Testis (tissue), 3 donors: ENCODE measurements around the gene PRXL2C. TPM values are rescaled to one million over a fixed set of nuclear protein-coding genes. Genes with fewer than 3 reads are reported as not detected.
"Not testable (repeated sequence)": the region's sequence is repeated elsewhere in the genome, so short reads cannot be mapped to it uniquely, and the experiment has no call there.

Source experiments
- DNase-seq: peaks from one replicate; pipeline ENCODE4 v3.0.0-alpha.2; 2019
- H3K27ac ChIP-seq, 2 donors: fragments of 200-600 bp; sonication (generic); one replicate each; pipeline ENCODE4 v1.5.1; 2019
- H3K27me3 ChIP-seq: fragments of 200-600 bp; sonication (generic); one replicate; pipeline ENCODE4 v1.5.1; 2019
- H3K36me3 ChIP-seq: fragments of 200-600 bp; sonication (generic); one replicate; pipeline ENCODE4 v1.5.1; 2017; ENCODE audit warnings: low read depth; ENCODE audit errors: missing control alignments
- H3K4me1 ChIP-seq: fragments of 200-600 bp; sonication (generic); one replicate; pipeline ENCODE4 v1.5.1; 2019
- H3K4me3 ChIP-seq, 2 donors: fragments of 200-600 bp; sonication (generic); one replicate each; pipeline ENCODE4 v1.5.1; 2017 to 2019
- H3K9me3 ChIP-seq: fragments of 200-600 bp; sonication (generic); one replicate; pipeline ENCODE4 v1.5.1; 2017
- POLR2A ChIP-seq: fragments of 450-650 bp; IDR thresholded peaks from one replicate; pipeline ENCODE4 v1.6.1; 2017; ENCODE audit warnings: antibody characterized with exemption, mild to moderate bottlenecking, moderate library complexity
- WGBS, 2 donors: methylation state at CpG; one replicate each; pipeline ENCODE4 v1.1.5; 2018; 5-methylcytosine and 5-hydroxymethylcytosine counted together
- intact Hi-C: fragments of 100-400 bp; cut with DNase I; formaldehyde crosslinking; loops from one replicate; pipeline ENCODE4 v1.15.1; 2023; ENCODE audit warnings: low total_unique reads
- polyA plus RNA-seq: library from polyadenylated mRNA; stranded (reverse); fragments of 350-450 nt; fragmentation: Illumina TruSeq; extraction: RNeasy Lipid Tissue Mini Kit (QIAGEN cat#74804); gene quantifications from one replicate; pipeline ENCODE4 v1.2.3, GENCODE V29; 2014; ENCODE audit warnings: low read depth, low replicate concordance; ENCODE audit not compliant: insufficient read depth
- total RNA-seq, 2 donors: library from RNA; depleted of rRNA; stranded (reverse); fragments of >200 nt; gene quantifications; one replicate each; pipeline ENCODE4 v1.2.3, GENCODE V29; 2016
- TF ChIP-seq, protein P1 (sequence below), 3 experiments: fragments of 450-650 bp in 2 of 3; fragments of 200-600 bp in 1 of 3; sonication (generic) in 1 of 3; IDR thresholded peaks; one replicate each; pipeline ENCODE4 v1.5.1; 2016 to 2019; ENCODE audit warnings: antibody characterized with exemption in 3 of 3, mild to moderate bottlenecking in 2 of 3, moderate library complexity in 1 of 3

PRXL2C gene
- total and polyA plus RNA-seq, 3 donors from 2014 or later = 12.8 to 17.5 (median 15.8) TPM

DNA sequence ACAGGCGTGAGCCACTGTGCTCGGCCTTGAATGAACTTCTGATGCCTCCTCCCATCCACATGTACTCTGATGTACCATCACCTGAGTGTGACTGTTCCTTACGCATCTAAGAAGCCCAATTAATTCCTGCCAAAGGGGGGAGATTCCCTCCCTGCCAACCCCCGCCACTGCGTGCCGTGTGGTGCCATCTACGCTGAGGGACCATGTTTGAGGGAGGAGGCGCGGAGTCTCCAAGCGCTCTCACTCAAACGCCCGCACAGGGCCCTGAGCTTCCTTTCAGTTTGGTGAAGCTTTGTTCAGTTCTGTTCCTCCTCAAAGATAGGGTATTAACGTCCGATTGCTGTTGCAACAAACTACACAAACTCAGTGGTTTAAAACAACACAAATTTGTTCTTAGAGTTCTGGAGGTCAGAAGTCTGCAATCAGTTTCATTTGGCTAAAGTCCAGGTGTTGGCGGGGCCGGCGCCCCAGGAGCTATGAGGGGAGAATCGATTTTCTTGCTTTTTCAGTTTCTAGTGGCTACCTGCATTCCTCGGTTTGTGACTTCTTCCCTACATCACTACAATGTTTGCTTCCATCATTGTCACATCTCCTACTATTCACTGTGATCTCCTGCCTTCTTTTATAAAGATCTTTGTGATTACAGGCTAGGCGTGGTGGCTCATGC lies 13.9 kb upstream of the PRXL2C start:
- H3K36me3 ChIP-seq = no peaks in the 10 kb centered on the region

DNA sequence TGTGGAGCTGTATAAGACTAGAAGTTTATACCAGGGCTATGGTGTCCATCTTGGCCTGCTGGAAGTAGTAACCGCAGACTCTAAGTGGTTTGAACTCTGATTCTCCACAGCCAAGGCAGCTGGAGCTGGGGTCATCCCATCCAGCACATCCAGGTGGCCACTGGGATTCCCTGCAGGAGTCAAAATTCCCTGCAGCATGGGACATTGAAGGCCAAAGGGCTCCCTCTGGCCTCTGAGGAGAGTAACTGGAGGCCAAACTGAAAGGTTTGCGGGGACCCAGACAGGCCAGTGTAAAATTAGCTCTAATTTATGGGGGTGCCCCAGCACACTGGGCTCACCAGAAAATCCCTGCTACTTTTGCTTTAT lies 12.2 kb upstream of the PRXL2C start:
- Histone ChIP-seq H3K27me3 (no peaks in the 10 kb centered on the region), H3K4me3 (no peak overlapping the region), H3K9me3 (no peaks in the 10 kb centered on the region), H3K27ac (no peak overlapping the region), H3K4me1 (no peaks in the 10 kb centered on the region), H3K36me3 (no peaks in the 10 kb centered on the region)
- intact Hi-C loops = loop anchor here (10.0 kb wide), 1 partner anchor 343 kb away; no protein-coding TSS in a partner anchor
- WGBS, 2 donors = 75 to 93% methylated on average over 2 of the region's 2 CpGs
- no peak for TF ChIP-seq POLR2A
- TF ChIP-seq, protein P1, sequence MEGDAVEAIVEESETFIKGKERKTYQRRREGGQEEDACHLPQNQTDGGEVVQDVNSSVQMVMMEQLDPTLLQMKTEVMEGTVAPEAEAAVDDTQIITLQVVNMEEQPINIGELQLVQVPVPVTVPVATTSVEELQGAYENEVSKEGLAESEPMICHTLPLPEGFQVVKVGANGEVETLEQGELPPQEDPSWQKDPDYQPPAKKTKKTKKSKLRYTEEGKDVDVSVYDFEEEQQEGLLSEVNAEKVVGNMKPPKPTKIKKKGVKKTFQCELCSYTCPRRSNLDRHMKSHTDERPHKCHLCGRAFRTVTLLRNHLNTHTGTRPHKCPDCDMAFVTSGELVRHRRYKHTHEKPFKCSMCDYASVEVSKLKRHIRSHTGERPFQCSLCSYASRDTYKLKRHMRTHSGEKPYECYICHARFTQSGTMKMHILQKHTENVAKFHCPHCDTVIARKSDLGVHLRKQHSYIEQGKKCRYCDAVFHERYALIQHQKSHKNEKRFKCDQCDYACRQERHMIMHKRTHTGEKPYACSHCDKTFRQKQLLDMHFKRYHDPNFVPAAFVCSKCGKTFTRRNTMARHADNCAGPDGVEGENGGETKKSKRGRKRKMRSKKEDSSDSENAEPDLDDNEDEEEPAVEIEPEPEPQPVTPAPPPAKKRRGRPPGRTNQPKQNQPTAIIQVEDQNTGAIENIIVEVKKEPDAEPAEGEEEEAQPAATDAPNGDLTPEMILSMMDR (IDR thresholded peaks at IDR 0.05) = no peak
- no peak for DNase-seq

More for the DNA sequence above, 13.9 kb upstream of the PRXL2C start:
- intact Hi-C loops = loop anchor here (10.0 kb wide), 1 partner anchor 344 kb away; no protein-coding TSS in a partner anchor
- TF ChIP-seq, protein P1 (IDR thresholded peaks at IDR 0.05) = no peak
- no peak for TF ChIP-seq POLR2A
- no peaks in the 10 kb centered on the region for H3K4me1 ChIP-seq
- no peaks in the 10 kb centered on the region for H3K27me3 ChIP-seq
- 90 to 93% methylated on average over 20 of the region's 20 CpGs for WGBS, 2 donors
- no peak overlapping the region for H3K27ac ChIP-seq
- no peaks in the 10 kb centered on the region for H3K9me3 ChIP-seq
- no peak overlapping the region for H3K4me3 ChIP-seq
- no peak for DNase-seq

DNA sequence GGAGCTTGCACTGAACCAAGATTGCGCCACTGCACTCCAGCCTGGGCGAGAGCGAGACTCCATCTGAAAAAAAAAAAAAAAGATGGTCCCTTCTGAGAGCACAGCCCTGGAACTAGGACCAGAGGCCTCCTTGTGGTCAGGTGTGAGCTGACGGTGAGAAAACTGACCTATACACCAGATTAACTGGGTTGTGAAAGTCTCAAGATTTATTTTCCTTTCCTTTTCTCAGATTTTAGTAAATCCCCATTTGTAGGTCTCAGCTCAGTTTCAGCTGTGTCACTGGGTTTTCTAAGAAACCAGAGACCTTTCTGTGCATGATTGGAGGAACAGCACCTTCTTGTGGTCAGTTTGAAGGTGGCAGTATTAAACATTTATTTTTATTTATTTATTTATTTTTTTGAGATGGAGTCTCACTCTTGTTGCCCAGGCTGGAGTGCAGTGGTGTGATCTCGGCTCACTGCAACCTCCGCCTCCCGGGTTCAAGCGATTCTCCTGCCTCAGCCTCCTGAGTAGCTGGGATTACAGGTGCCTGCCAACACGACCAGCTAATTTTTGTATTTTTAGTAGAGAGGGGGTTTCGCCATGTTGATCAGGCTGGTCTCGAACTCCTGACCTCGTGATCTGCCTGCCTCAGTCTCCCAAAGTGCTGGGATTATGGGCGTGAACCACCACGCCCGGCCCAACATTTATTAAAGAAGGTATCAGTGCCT lies 11.7 kb upstream of the PRXL2C start:
- 68 to 69% methylated on average over 12 to 15 of the region's 15 CpGs for WGBS, 2 donors
- TF ChIP-seq, protein P1 (IDR thresholded peaks at IDR 0.05) = peak; percentile 84 to 85 (median 85)
- not testable (repeated sequence) for H3K27me3 ChIP-seq, H3K9me3 ChIP-seq, H3K4me3 ChIP-seq, H3K4me1 ChIP-seq, H3K36me3 ChIP-seq, H3K27ac ChIP-seq
- DNase-seq = peak; percentile 43
- intact Hi-C loops = loop anchor here (10.0 kb wide), 1 partner anchor 342 kb away; no protein-coding TSS in a partner anchor

DNA sequence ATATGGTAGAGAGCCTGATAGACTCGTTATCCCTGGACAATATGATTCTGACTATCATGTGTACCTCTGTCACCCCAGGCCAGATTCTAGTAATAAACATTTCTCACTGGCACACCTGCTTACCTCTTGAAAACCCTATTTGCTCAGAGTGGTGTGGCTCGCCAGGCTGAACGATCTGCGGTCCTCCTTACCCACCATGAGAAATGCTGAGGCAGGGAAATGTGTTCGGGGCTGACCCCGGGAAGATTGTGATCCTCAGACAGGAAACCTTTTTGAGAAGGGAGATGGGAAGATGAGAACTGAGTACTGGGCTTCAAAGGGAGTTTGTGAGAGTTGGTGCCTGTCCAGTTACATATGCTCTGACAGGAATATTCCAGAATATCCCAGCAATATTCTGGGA lies 10.7 kb upstream of the PRXL2C start:
- Histone ChIP-seq H3K4me1 (no peaks in the 10 kb centered on the region), H3K9me3 (no peaks in the 10 kb centered on the region), H3K4me3 (no peak overlapping the region), H3K27me3 (no peaks in the 10 kb centered on the region), H3K27ac (no peak overlapping the region), H3K36me3 (no peaks in the 10 kb centered on the region)
- WGBS, 2 donors = 87 to 89% methylated on average over 6 of the region's 6 CpGs
- DNase-seq = no peak
- intact Hi-C loops = loop anchor here (10.0 kb wide), 1 partner anchor 341 kb away; no protein-coding TSS in a partner anchor
- TF ChIP-seq, protein P1 (IDR thresholded peaks at IDR 0.05) = no peak
- TF ChIP-seq POLR2A = no peak
